HG02759 (cell line): ENCODE data around the gene DPP6.

Experiments
- ATAC-seq: cut with Tn5 transposase; IDR thresholded peaks from one replicate; pipeline ENCODE4 v1.9.1; 2021; ENCODE audit warnings: mild to moderate bottlenecking, moderate library complexity; ENCODE audit not compliant: unreplicated experiment

DPP6 gene

GRCh38 chr7:154844955-154845354, 792.8 kb downstream of the DPP6 start:
- ATAC-seq, result no peak

- no peak for ATAC-seq
Measured at GRCh38 chr7:154848464-154848863, 796.3 kb downstream of the DPP6 start.

GRCh38 chr7:154852205-154852604, 800.0 kb downstream of the DPP6 start:
- no peak for ATAC-seq

GRCh38 chr7:154853063-154853726, 801.0 kb downstream of the DPP6 start:
- ATAC-seq, result no peak

GRCh38 chr7:154853727-154854095, 801.5 kb downstream of the DPP6 start:
- no peak for ATAC-seq

- no peak for ATAC-seq
Measured at GRCh38 chr7:154854836-154855235, 802.6 kb downstream of the DPP6 start.

GRCh38 chr7:154855366-154855765, 803.2 kb downstream of the DPP6 start:
- ATAC-seq, result no peak

GRCh38 chr7:154856733-154857132, 804.5 kb downstream of the DPP6 start:
- ATAC-seq, result no peak

GRCh38 chr7:154857240-154857639, 805.0 kb downstream of the DPP6 start:
- no peak for ATAC-seq

- no peak for ATAC-seq
Measured at GRCh38 chr7:154857728-154858681, 805.8 kb downstream of the DPP6 start.

GRCh38 chr7:154858836-154859537, 806.8 kb downstream of the DPP6 start:
- no peak for ATAC-seq

- ATAC-seq, result no peak
Measured at GRCh38 chr7:154859747-154860620, 807.8 kb downstream of the DPP6 start.

GRCh38 chr7:154860621-154861375, 808.6 kb downstream of the DPP6 start:
- no peak for ATAC-seq

GRCh38 chr7:154861589-154861988, 809.4 kb downstream of the DPP6 start:
- ATAC-seq, result no peak

GRCh38 chr7:154862153-154862791, 810.1 kb downstream of the DPP6 start:
- no peak for ATAC-seq

GRCh38 chr7:154863766-154864522, 811.7 kb downstream of the DPP6 start:
- ATAC-seq, result no peak

- ATAC-seq, result no peak
Measured at GRCh38 chr7:154864523-154864891, 812.3 kb downstream of the DPP6 start.

GRCh38 chr7:154865984-154866685, 813.9 kb downstream of the DPP6 start:
- no peak for ATAC-seq
